NCI-H345 treated with DMSO at 0.1 percent for 48 hours (cell line): ENCODE measurements around the gene SCYGR2.
"Not testable (repeated sequence)": the region's sequence is repeated elsewhere in the genome, so short reads cannot be mapped to it uniquely, and the experiment has no call there.

ENCODE experiments used
- DNase-seq: peaks from one replicate; lab custom pipeline; 2025; ENCODE audit not compliant: unreplicated experiment; lab: John Stamatoyannopoulos, UW

SCYGR2 gene, protein sequence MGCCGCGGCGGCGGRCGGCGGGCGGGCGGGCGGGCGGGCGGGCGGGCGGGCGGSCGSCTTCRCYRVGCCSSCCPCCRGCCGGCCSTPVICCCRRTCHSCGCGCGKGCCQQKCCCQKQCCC

DNA sequence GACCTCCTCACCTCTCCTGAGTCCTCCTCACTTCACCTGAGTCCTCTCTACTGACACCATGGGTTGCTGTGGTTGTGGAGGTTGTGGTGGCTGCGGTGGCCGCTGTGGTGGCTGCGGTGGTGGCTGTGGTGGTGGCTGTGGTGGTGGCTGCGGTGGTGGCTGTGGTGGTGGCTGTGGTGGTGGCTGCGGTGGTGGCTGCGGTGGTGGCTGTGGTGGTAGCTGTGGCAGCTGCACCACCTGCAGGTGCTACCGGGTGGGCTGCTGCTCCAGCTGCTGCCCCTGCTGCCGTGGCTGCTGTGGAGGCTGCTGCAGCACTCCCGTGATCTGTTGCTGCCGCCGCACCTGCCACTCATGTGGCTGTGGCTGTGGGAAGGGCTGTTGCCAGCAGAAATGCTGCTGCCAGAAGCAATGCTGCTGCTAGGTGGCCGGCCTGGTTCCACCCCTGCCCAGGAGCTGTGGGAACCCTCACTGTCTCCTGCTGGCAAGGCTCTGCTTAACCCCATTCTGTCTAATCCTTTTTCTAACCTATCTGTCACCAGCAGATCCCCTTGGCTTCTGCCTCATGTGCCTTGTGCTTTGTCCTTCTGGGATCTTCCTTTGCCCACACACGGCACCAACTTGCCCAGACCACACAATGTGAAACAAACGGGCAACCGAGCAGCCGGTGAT lies at the start of gene SCYGR2:
Gene SCYGR2, plus strand, starts transcription at position 59 of the 669 bp plus-strand sequence. Its CDS starts 0 bp downstream, at position 59.
- not testable (repeated sequence) for DNase-seq

DNA sequence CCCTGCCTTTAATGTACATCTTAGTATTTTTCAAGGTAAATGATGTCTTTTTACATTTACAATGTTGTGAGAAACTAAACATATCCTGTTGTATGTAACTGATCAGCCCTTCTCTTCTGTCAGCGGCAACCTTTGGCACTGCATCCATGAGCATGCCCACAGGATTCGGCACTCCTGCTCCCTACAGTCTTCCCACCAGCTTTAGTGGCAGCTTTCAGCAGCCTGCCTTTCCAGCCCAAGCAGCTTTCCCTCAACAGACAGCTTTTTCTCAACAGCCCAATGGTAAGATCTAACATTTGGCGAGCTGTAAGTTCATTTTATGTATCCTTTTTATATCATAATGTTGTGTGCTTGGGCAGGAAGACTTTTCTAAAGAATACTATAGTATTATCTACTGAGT lies 46.9 kb upstream of the SCYGR2 start:
- DNase-seq, result no peak

DNA sequence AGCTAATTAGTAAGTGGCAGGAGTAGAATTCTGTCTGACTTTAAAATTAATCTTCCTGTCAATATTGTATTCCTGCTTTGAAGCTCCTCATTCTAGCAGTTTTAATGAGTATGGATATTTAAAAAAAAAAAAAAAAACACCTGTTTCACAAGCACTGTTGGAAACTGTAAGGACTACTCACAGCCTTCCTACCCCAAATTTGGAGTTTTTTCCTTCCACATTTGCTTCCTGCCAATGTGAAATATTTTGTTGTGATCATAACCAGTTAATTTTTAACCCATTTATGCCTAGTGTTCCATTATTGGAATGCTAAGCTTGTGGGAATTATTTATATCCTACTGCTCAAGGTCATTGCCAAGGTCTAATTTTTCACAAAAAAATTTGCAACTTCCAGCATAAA lies 36.1 kb upstream of the SCYGR2 start:
- DNase-seq, result no peak

DNA sequence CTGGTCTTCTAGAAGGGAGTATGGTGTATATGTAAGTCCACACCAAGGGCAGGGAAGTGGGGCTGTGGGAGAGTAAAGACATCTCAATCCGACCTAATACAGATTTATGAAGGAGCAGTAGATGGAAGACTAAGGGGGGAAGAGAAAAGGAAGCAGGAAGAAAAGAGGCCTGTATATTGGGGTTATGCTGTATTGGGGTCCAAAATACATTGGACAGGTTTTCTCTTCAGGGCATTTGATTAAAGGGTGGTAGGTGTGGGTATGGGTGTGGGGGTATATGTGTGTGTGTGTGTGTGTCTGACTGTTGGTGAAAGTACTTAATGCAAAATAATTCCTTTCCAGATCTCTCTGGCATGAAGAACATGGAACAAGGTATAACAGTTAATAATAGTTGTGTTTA lies 33.6 kb upstream of the SCYGR2 start:
- DNase-seq, result no peak

DNA sequence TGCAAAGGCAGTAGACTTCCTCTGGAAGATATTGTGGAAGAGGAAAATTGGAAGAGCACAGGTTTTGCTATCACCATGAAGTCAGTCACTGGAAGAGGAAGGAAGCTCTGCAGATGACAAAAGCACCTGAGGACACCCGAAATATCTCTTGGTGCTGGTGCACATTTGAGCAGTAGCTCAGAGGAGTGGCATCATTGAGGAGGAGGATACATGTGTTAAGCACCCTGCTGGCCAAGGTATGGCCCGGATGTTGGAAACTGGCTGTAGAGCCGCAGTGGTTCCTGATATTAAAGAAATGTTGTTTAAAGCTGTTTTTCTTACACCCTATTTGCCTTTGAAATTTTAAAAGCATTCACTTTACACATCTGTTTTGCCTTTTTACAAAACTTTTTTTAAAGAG lies 32.7 kb upstream of the SCYGR2 start:
- no peak for DNase-seq

DNA sequence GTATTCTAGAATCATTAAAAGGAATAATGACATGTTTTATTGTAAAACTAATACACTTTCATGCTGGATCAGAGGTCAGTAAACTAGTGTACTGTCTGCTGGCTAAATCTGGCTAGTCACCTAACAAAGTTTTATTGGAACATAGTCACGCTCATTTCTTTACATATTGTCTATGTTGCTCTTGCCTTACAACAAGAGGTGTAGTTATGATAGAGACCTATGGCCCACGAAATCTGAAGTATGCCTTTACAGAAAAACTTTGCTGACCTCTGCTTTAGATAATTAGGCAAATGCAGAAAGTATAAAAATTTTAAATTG lies 29.9 kb upstream of the SCYGR2 start:
- DNase-seq, result no peak

DNA sequence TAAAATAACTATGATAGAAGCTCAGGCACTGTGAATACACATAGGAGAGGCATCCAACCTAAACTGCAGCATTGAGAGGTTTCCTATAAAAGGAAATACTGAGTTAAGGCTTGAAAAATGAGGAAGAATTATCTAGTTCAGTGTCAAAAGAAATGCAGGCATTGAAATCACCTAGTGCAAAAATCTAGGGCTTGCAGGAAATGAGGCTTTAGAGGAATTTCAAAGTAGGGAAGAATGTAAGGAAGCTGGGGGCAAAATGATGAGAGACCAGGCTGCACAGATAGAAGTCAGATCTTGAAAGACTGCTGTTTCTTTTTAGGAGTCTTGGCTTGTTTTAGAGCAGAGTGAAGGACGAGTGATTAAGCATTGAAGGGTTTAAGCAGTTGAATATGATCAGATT lies 28.1 kb upstream of the SCYGR2 start:
- DNase-seq, result no peak

DNA sequence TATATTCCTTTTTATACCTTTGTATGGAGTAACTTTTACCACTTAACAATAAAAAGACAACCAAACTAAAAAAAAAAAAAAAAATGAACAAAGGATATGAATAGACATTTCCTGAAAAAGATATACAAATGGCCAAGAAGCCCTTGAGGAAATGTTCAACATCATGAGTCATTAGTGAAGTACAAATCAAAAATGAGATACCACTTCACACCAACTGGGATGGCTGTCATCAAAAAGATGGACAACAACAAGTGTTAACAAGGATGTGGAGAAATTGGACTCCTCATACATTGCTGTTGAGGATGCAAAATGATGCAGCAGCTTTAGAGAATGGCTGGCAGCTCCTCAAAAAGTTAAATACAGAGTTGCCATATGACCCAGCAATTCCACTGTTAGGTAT lies 22.6 kb upstream of the SCYGR2 start:
- no peak for DNase-seq

DNA sequence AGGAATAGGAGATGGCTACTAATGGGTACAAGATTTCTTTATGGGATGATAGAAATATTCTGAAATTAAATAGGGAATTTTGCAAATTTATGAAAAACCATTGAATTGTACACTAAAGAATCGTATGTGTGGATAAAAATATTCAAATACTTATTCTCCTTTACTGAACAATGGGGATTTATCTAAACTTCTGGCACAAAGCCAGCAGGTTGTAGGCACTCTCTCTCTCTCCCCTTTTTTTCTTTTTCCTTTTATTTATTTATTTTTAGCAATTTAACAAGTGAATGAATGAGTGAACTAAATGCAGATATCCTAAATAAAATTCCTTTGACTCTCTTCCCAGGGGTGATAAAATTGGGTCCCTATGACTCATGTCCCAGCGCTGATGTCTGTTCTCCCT lies 21.9 kb upstream of the SCYGR2 start:
- no peak for DNase-seq

DNA sequence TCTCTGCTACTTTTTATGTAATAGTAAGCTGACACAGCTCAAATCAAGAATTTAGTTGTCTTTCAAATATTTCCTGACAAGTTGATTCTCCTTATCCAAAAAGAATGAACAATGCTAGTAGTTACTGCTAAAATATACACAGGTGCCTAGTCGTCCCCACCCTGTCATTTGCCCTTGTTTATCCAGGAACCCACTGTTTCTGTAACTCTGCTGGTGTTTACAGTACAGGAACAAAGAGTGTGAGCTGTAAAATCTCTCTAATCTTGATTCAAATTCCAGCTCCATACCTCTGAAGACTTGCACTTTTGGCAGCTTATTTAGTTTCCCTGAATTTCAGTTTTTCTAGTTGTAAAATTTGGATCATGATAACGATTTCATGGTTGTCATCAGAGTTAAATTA lies 21.1 kb upstream of the SCYGR2 start:
- DNase-seq, result no peak

DNA sequence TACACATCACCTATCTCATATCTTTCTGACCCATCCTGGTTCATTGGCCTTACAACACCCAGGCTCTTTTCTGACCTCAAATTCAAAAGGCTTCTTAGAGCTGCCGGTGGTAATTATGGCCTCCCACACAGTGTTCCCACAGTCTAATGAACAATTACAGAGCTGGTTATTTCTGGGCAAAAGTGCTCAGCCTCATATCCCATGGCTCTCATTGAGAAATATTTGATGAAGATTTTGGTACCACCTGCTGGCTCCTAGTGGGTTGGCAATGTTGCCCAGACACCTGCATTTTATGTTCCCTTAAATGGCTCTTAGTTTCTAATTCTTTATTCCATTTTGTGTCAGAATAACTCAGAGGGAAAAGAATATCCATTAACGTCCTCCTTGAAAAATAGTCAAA lies 20.1 kb upstream of the SCYGR2 start:
- no peak for DNase-seq

DNA sequence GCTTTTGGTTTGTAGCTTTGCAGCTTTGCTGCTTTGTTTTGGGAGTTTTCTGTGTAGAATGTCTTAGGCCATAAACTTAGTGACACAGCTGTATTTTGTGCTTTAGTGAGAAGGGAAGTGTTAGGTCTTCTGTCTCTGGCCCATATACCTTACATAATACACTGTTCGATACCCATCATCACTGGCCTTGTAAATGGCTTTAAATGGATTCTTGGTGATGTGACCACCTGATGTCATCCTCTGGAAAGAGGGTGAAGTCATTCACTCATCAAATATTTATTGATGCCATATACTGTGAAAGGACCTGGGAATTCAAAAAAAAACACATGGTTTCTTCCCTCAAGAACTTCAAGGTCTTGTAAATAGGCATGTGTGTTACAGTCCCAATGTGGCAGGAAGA lies 18.9 kb upstream of the SCYGR2 start:
- no peak for DNase-seq

DNA sequence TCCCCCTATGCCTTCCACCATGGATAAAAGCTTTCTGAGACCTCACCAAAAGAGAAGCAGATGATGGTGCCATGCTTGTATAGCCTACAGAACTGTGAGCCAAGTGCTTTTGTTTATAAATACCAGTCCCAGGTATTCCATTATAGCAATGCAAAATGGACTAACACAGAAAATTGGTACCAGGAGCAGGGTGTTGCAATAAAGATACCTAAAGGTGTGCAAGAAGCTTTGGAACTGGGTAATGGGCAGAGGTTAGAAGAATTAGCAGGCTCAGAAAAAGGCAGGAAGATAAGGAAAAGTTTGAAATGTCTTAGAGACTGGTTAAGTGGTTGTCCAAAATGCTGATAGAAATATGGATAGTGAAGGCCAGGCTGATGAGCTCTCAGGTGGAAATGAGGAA lies 16.3 kb upstream of the SCYGR2 start:
- no peak for DNase-seq

DNA sequence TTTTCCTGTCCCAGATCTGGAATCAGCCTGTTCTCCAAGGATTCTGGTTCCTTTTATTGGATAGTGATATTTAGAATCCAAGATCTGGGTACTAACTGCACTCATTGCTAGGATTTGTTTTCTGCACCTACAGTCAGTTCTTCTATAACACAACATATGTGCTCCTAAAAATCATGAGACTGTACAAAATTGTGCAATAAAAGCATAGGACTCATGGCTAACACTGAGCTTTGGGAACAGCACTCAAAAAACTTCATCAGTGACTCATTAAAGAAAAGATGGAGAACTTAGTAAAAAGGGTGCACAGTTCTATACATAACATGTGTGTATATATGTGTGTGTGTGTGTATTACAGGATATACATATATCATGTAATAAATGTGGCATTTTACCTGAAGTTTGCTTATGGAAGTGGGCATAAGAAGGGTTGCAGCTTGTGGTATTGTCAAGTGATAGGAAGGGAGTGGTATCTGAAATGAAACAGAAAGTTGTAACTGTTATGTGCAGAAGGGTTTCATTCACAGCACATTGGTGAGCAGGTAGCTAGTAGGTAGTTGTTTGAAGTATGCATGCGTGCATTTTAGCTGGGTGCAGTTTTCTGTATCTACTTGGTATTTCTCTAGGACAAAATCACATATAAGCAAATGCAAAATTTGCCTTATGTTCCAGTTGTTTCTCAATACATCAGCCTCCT lies 5.9 kb upstream of the SCYGR2 start:
- DNase-seq, result no peak

DNA sequence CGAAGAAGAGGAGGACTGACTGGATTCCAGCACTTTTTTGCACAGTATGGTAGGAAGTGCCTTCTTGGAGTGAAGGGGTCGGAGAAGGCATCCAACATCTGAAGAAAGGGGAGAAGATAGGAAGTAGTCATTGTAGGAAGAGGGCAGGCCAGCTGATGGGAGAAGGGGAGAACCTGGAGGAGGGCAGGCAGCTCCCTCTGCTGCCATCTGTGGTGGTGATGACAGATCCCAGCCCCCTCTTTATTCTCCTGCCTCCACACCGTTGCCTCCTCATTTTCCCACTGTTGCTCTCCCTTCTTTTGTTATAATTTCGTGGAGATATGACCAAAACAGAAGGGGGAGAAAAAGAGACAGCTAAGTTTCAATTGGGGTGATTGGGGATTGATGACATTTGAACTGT lies 2.9 kb upstream of the SCYGR2 start:
- no peak for DNase-seq

DNA sequence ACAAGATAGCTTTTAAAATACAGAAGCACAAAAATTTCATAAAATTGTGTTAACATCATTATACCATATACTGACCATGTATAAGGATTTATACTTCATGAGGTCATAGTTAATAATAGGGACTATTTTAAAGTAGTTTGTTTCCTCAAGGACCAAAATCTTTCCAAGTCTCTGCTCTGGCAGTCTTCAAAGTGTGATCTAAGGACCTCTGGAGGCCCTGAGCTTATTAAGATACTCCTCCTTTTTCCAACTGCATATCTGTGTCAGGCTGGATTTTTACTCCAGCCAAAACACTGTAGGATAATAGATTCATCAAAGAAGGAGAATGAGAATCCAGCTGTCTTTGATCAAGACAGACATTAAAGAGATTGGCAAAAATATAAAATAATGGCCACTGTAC lies 1.7 kb upstream of the SCYGR2 start:
- no peak for DNase-seq

DNA sequence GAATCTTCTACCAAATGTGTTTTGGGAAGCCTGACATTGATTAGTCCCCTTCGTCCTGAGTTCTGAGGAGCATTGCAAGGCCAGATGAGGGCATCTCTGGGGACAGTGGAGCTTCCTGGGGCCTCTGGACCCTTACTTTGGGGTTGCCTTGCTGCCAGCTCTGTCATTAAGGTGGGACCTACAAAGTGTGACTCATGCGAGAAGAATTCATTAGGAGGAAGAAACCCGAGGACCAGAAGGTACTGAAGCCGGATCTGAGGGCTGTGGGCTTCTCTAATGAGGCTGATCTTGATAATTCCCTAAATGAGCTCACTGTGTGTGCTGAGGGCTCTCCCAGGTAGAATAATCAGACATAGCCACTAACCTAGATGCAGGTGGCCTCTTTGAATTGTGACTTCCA lies 695 bp upstream of the SCYGR2 start:
- DNase-seq, result no peak

DNA sequence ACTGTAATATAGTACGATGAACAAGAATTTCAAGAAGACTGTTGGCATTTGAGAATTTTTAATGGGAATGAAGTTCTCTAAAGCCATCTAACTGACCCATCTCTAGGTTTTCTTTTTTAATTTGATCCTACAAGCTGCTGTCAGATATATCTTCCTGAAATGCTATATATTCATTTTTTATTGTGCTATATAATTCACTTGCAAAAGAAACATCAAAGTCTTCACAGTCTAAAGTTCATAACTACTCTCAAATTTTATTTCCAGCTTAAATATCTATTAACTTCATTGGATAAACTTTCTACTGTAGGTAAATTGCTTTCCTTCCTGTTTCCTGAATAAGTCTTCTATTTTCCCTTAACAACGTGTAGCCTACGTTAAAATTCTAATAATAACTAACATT lies 3.7 kb downstream of the SCYGR2 start:
- no peak for DNase-seq

DNA sequence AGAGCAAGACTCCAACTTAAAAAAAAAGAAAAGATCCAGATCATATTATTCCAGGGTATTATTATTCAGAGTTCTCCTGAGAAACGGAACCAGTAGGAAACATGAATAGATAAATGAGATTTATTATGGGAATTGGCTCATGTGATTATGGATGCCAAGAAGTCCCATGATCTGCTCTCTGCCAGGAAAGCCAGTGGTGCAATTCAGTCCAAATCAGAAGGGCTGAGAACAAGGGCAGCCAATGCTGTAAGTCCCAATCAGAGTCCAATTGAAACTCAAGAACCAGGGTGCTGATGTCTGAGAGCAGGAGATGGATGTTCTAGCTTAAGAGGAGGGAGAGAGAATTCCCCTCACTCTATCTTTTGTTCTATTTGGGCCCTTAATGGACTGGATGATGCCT lies 7.8 kb downstream of the SCYGR2 start:
- no peak for DNase-seq

DNA sequence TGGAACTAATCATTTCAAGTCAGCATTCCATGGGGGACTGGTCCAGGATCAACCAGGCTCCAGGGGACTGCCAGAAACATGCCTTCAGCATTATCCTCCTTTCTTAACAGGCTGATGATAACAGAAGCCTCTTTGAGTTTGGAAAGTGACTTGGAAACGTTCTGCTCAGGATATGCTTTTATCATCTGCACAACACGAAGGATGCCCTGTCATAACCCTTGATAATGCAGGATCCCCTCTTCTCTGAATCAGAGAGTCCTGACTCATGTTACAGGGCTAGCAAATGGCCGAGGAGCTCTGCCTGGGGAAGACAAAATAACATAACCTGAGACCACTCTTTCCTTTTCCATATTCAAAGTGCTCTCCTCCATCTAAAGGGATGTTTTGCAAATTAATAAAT lies 9.2 kb downstream of the SCYGR2 start:
- no peak for DNase-seq

DNA sequence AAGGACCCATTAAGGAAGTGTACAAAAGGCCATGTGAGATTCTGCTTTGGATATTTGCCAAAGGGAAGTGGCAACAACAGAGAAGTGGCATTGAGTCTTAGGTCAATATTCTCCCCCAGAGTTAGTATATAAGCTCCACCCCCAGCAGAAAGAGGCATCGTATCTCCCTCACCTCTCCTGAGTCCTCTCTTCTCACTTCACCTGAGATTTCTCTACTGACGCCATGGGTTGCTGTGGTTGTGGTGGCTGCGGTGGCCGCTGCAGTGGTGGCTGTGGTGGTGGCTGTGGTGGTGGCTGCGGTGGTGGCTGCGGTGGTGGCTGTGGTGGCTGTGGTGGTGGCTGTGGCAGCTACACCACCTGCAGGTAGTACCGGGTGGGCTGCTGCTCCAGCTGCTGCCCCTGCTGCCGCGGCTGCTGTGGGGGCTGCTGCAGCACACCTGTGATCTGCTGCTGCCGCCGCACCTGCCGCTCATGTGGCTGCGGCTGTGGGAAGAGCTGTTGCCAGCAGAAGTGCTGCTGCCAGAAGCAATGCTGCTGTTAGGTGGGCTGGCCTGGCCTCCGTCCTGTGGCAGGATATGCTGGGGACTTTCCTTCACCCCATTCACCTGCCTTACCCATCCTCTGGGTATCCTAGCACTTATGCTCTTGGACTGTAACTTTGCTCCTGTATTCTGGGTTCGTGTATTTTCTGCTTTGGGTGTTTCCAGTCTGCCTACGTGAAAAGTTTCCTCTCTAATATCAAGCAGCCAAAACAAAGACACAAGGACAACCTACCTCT lies 10.1 kb downstream of the SCYGR2 start:
- DNase-seq, result peak; percentile 56

DNA sequence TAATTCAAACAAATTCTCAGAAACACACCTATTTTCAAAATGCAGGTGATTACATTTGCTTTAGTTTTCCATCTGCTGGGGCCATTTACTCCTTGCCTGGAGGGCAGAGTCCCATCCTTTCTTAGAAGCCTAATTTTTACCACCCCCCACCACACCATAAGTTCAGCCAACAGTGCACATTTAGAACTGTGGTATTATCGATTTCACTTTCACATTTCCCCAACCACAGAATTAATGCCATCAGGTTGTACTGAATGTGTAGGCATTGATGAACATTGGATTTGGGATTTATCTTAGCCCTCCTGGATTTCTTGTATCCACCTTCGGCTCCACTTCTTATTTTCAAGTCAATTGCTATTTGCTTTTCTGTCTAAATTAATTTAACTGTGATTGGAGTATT lies 11.4 kb downstream of the SCYGR2 start:
- DNase-seq, result no peak
